Smooth muscle cell of trachea (primary cell): ENCODE data around the gene ASIP. TPM values are rescaled to one million over a fixed set of nuclear protein-coding genes. Genes with fewer than 3 reads are reported as not detected.

Experiments used
- total RNA-seq: library from RNA; depleted of rRNA; stranded (reverse); fragments of >200 nt; gene quantifications from 2 replicates; pipeline ENCODE4 v1.2.1, GENCODE V29; 2014

ASIP gene, protein sequence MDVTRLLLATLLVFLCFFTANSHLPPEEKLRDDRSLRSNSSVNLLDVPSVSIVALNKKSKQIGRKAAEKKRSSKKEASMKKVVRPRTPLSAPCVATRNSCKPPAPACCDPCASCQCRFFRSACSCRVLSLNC
- not detected in 2 replicates for total RNA-seq

DNA sequence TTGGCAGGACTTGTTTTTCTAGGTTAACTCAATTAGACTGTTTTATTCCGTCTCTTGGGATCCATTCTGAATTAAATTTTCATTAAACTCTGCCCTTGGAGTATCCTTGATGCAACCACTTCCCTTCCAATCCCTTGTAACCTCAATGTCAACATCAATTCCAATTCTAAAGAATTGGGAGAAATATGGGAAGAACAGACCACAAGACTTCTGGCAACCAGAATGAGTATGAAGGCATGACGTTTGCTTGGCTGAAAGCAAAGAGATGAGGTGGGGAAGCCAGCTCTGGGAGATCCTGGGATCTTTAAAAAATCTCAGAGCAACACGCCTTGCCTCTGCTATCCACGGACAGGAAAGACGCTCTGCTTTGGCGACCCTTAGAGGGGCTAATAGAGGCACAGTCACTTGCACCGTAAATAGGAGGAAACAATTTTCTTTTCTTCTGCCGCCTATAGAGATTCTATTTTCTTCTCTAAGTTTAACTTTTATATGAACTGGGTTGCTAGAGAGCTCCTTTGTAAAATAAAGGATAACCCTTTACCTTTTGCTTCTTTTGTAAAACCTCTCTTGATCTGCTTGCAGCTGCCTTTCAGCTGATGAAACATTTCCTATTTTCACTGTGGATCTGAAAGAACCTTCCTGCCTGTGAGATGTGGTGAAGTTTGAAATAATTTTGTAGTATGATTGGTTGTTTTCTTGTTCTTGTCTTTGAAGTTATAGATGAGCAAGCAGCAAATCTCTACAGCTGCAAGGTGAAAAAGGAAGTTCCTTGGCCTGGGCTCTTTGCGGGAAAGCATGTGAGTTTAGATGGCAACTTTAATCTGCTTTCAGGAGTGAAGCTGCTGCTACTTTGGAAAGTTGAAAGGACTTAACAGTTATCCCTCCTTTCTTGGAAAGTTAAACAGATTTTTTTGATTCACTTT is at the start of gene ASIP:
Gene ASIP (plus strand): TSS at position 731 of the 923 bp plus-strand sequence. CDS start 18,952 bp downstream, outside the sequence.

DNA sequence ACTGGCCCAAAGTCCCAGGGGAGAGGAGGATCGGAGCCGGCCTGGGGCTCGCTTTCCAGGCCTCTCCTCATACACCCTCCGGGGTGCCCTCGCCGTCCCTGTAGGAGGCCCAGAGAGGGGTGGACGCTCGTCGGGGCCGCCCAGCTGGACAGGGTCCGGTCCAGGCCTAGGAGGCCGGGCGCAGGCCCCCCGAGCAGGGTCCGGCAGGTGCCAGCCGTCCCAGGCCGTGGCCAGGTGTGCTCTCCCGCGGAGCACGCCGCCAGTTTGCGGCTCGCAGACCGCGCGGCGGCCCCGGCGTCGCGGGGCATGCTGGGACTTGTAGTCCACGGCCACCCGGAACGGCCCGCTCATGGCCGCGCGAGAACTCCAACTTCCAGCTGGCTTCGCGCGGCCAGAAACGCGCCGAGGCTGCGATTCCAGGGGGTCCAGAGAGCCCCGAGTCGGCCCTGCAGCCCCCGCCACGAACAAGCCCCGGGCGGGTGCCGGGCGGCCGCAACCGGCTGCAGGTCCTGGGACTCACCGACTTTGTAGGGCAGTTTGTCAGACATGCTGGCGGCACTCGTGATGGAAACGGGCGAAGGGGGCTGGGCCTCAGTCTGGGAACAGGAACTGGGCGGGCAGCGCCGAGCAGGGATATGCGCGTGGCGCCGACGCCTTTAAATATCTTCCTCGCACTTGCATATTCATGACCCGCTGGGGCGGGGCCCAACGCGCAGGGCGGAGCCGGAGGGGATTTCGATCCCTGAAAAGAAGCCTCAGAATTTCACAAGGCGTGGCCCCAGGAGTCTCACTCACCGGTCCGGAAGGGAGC is 61.7 kb downstream of the ASIP start, which contains the start of gene AHCY:
Gene AHCY (minus strand): TSS at position 633 of the 811 bp plus-strand sequence. CDS start 85 bp downstream, at position 548.

Other genes with a start within 250 kb of the ASIP start
- 67.0 and 86.2 TPM in 2 replicates for gene RALY, start 247.5 kb upstream of the ASIP start, total RNA-seq
- gene EIF2S2, start 129.2 kb upstream of the ASIP start, total RNA-seq = 71.1 and 106 TPM in 2 replicates
- 70.3 and 92.1 TPM in 2 replicates for gene AHCY, start 61.9 kb downstream of the ASIP start, total RNA-seq
- 69.2 and 71.3 TPM in 2 replicates for gene ITCH, start 121.8 kb downstream of the ASIP start, total RNA-seq